B cell (primary cell): ENCODE results near the gene ZNF777. TPM values are rescaled to one million over a fixed set of nuclear protein-coding genes. Genes with fewer than 3 reads are reported as not detected.

Experiments used
- ATAC-seq: fragments of 200-7000 bp; cut with Tn5 transposase; one replicate; pipeline ENCODE4 v1.10.0; 2021; ENCODE audit warnings: low read depth, mild to moderate bottlenecking, moderate number of reproducible peaks, moderate library complexity
- CTCF ChIA-PET: fragments of 350-600 bp; sonication (Branson Sonifier 250); formaldehyde crosslinking; loops from one replicate; lab custom pipeline; 2021; ENCODE audit warnings: antibody characterized with exemption, inconsistent platforms; lab: Charles Lee
- POLR2A ChIA-PET: fragments of 350-600 bp; sonication (Branson Sonifier 250); formaldehyde crosslinking; loops from one replicate; lab custom pipeline; 2021; ENCODE audit warnings: antibody characterized with exemption; lab: Charles Lee
- DNase-seq: peaks from one replicate; pipeline ENCODE4 v3.0.0; 2013
- H2AFZ ChIP-seq: 2 replicates; pipeline ENCODE4 v1.6.1; 2012; ENCODE audit warnings: mild to moderate bottlenecking, low read depth, low read length; ENCODE audit not compliant: insufficient read depth, poor library complexity, severe bottlenecking
- H3K27ac ChIP-seq, 2 donors: 1 replicate in 1 of 2; 2 replicates in 1 of 2; pipeline ENCODE4 v1.5.1; 2012 to 2013; ENCODE audit warnings: low read length in 2 of 2, mild to moderate bottlenecking in 2 of 2, moderate library complexity in 1 of 2
- H3K27me3 ChIP-seq, 4 experiments: fragments of 200-600 bp in 1 of 4; sonication (generic) in 1 of 4; replicated peaks in 1 of 4; 1 replicate in 2 of 4; 2 replicates in 2 of 4; pipeline versions ENCODE4 v1.6.1 to v1.7.0; 2013 to 2016; ENCODE audit warnings: low read length in 3 of 4, mild to moderate bottlenecking in 2 of 4, mixed read lengths in 1 of 4, moderate library complexity in 1 of 4; ENCODE audit not compliant: insufficient read depth in 4 of 4, control insufficient read depth in 3 of 4; ENCODE audit errors: control extremely low read depth in 1 of 4
- H3K36me3 ChIP-seq, 2 experiments: replicated peaks in 1 of 2; 1 replicate in 1 of 2; 2 replicates in 1 of 2; pipeline versions ENCODE4 v1.6.1 to v1.7.1; 2013; ENCODE audit warnings: low read length in 1 of 2; ENCODE audit not compliant: insufficient read depth in 2 of 2, control insufficient read depth in 1 of 2; ENCODE audit errors: control extremely low read depth in 1 of 2, extremely low read depth in 1 of 2
- H3K4me1 ChIP-seq, 2 donors: fragments of 200-600 bp in 1 of 2; sonication (generic) in 1 of 2; 1 replicate in 1 of 2; 2 replicates in 1 of 2; pipeline versions ENCODE4 v1.5.1 to v1.6.1; 2013 to 2017; ENCODE audit warnings: low read length in 2 of 2; ENCODE audit not compliant: control insufficient read depth in 2 of 2, insufficient read depth in 2 of 2
- H3K4me2 ChIP-seq: replicated peaks from 2 replicates; pipeline ENCODE3; 2012; ENCODE audit warnings: mild to moderate bottlenecking, low read depth, low read length; ENCODE audit not compliant: poor library complexity, severe bottlenecking
- H3K4me3 ChIP-seq, 5 experiments: fragments of 200-600 bp in 1 of 5; sonication (generic) in 1 of 5; 1 replicate in 3 of 5; 2 replicates in 2 of 5; pipeline versions ENCODE4 v1.5.1 to v1.7.0; 2011 to 2016; ENCODE audit warnings: low read length in 4 of 5, mild to moderate bottlenecking in 4 of 5, low read depth in 2 of 5, control low read depth in 1 of 5, moderate library complexity in 1 of 5; ENCODE audit not compliant: insufficient read depth in 1 of 5; ENCODE audit errors: control extremely low read depth in 1 of 5, extremely low read depth in 1 of 5
- H3K79me2 ChIP-seq: fragments of 200-600 bp; sonication (generic); one replicate; pipeline ENCODE4 v1.6.0; 2016; ENCODE audit warnings: low read length; ENCODE audit not compliant: control insufficient read depth, insufficient read depth
- H3K9ac ChIP-seq: fragments of 200-600 bp; sonication (generic); 2 replicates; pipeline ENCODE4 v1.6.1; 2017; ENCODE audit warnings: mild to moderate bottlenecking, low read length, moderate library complexity
- H3K9me3 ChIP-seq, 3 donors: one replicate each; pipeline versions ENCODE4 v1.6.1 to v1.7.1; 2013; ENCODE audit warnings: low read length in 2 of 3; ENCODE audit not compliant: control insufficient read depth in 2 of 3, insufficient read depth in 1 of 3; ENCODE audit errors: control extremely low read depth in 1 of 3
- H4K20me1 ChIP-seq: 2 replicates; pipeline ENCODE4 v1.6.0; 2012; ENCODE audit warnings: mild to moderate bottlenecking, low read length; ENCODE audit not compliant: insufficient read depth, control insufficient read depth, poor library complexity, severe bottlenecking
- H3K27ac Mint-ChIP-seq: one replicate; pipeline ENCODE4 v1.8.0; 2021; ENCODE audit warnings: mixed read lengths
- H3K27me3 Mint-ChIP-seq: one replicate; pipeline ENCODE4 v1.8.0; 2021; ENCODE audit warnings: mixed read lengths
- H3K4me1 Mint-ChIP-seq: one replicate; pipeline ENCODE4 v1.8.0; 2021; ENCODE audit warnings: mixed read lengths
- H3K4me3 Mint-ChIP-seq: one replicate; pipeline ENCODE4 v1.8.0; 2021; ENCODE audit warnings: mixed read lengths
- H3K9me3 Mint-ChIP-seq: one replicate; pipeline ENCODE4 v1.8.0; 2022; ENCODE audit warnings: mixed read lengths; ENCODE audit not compliant: insufficient read depth
- EZH2 ChIP-seq: IDR thresholded peaks from 2 replicates; pipeline ENCODE4 v1.6.1; 2012; ENCODE audit warnings: borderline replicate concordance, low read depth, mild to moderate bottlenecking, moderate library complexity, low read length; ENCODE audit not compliant: insufficient read depth, poor library complexity, severe bottlenecking
- WGBS: methylation state at CpG from one replicate; pipeline ENCODE4 v1.1.5; 2013; ENCODE audit warnings: missing lambda C conversion rate; ENCODE audit not compliant: insufficient coverage; 5-methylcytosine and 5-hydroxymethylcytosine counted together
- intact Hi-C: fragments of 100-400 bp; cut with micrococcal nuclease; formaldehyde crosslinking; loops from one replicate; pipeline ENCODE4 v1.10.0; 2022
- polyA plus RNA-seq: library from polyadenylated mRNA; depleted of rRNA; stranded (reverse); fragments of >200 nt; gene quantifications from 2 replicates; pipeline ENCODE4 v1.2.3, GENCODE V29; 2012
- total RNA-seq, 2 donors: library from RNA; stranded (reverse); fragments of 120-200 nt in 1 of 2; gene quantifications; 1 replicate in 1 of 2; 2 replicates in 1 of 2; pipeline versions ENCODE4 v1.2.3 to v1.2.4, GENCODE V29; 2013 to 2022
- TF ChIP-seq, protein P1 (sequence below): fragments of 200-600 bp; IDR thresholded peaks from one replicate; pipeline ENCODE4 v1.8.0; 2022; ENCODE audit warnings: antibody characterized with exemption, mild to moderate bottlenecking

ZNF777 gene
- total and polyA plus RNA-seq, 2 donors (not counting 1 experiment from before 2014, with no cell fraction given) = 8.3 to 16.0 TPM

DNA sequence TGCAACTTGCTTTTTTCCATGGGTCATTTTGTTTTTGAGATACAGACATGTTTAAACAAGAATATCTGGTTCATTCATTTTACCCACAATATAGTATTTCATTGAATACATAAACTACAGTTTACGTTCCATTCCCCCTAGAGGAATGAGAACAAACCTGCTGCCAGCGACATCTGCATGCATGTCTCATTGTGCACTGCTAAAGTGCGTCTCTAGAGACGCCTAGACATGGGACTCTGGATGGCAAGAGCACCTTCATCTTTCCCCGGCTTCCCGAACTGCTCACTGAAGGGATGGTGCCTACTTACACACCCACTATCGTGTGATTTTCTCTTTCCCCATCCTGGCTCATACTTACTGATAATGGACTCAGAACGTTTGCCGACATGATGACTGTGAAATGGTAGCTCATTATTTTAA lies 1.2 kb upstream of the ZNF777 start:
- Histone ChIP-seq H3K27me3 (peaks cover 0 to 11% (median 5%) of the 10 kb centered on the region in 4 experiments), H3K4me3 (no peak overlapping the region), H3K36me3 (no peaks in the 10 kb centered on the region), H2AFZ (no peak overlapping the region), H3K4me1 (peaks cover 14% of the 10 kb centered on the region in 2 donors), H3K9me3 (no peaks in the 10 kb centered on the region), H3K9ac (no peak overlapping the region), H3K27ac (no peak overlapping the region), H3K79me2 (peaks cover 34% of the 10 kb centered on the region), H4K20me1 (peaks cover 14% of the 10 kb centered on the region), H3K4me2 (no peak overlapping the region)
- H3K9me3 Mint-ChIP-seq = peaks cover 2% of the 10 kb centered on the region
- CTCF ChIA-PET = interaction anchor here (0.7 to 5.0 kb wide), 3 partner anchors 33 to 457 kb away, joined by 3 to 41 read pairs (median 3); no protein-coding TSS in a partner anchor
- H3K27me3 Mint-ChIP-seq = peaks cover 23% of the 10 kb centered on the region
- peaks cover 26% of the 10 kb centered on the region for H3K4me1 Mint-ChIP-seq
- ATAC-seq (no peak), DNase-seq (no peak)
- intact Hi-C loops = no loop called here
- peak overlapping the region; percentile 68 for H3K4me3 Mint-ChIP-seq
- TF ChIP-seq, protein P1, sequence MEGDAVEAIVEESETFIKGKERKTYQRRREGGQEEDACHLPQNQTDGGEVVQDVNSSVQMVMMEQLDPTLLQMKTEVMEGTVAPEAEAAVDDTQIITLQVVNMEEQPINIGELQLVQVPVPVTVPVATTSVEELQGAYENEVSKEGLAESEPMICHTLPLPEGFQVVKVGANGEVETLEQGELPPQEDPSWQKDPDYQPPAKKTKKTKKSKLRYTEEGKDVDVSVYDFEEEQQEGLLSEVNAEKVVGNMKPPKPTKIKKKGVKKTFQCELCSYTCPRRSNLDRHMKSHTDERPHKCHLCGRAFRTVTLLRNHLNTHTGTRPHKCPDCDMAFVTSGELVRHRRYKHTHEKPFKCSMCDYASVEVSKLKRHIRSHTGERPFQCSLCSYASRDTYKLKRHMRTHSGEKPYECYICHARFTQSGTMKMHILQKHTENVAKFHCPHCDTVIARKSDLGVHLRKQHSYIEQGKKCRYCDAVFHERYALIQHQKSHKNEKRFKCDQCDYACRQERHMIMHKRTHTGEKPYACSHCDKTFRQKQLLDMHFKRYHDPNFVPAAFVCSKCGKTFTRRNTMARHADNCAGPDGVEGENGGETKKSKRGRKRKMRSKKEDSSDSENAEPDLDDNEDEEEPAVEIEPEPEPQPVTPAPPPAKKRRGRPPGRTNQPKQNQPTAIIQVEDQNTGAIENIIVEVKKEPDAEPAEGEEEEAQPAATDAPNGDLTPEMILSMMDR = no peak
- TF ChIP-seq EZH2 = no peak
- WGBS = 92% methylated on average over 4 of the region's 9 CpGs
- POLR2A ChIA-PET = no interaction called here
- no peak overlapping the region for H3K27ac Mint-ChIP-seq
